Measurements from ENCODE around the gene PPM1L. TPM values are rescaled to one million over a fixed set of nuclear protein-coding genes. Genes with fewer than 3 reads are reported as not detected.

Gene PPM1L
- total and polyA plus RNA-seq, 2 of the 13 experiments (the other 11 are each of a cell fraction or from before 2014, with no cell fraction given) = 0.22 to 1.4 TPM

DNA sequence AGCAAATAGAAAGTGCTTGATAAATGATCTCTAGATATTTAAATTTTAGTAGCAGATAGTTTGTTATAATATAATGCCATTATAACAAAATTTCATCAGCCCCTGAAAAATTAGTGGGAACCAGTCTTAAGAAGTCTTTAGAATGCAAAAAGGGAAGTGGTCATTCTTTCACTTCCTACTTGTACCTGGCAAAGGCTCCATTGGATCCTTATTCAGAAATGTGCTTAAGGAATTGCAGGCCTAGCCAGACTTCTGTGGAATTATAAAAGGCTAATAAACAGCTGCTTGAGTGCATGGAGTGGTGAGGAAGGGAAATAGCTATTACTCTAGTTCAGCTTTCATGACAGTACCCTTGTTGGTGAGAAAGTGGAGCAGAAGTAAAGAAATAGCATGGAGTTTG, 24.2 kb downstream of the PPM1L start (continued):
- TF ChIP-seq, protein P1, sequence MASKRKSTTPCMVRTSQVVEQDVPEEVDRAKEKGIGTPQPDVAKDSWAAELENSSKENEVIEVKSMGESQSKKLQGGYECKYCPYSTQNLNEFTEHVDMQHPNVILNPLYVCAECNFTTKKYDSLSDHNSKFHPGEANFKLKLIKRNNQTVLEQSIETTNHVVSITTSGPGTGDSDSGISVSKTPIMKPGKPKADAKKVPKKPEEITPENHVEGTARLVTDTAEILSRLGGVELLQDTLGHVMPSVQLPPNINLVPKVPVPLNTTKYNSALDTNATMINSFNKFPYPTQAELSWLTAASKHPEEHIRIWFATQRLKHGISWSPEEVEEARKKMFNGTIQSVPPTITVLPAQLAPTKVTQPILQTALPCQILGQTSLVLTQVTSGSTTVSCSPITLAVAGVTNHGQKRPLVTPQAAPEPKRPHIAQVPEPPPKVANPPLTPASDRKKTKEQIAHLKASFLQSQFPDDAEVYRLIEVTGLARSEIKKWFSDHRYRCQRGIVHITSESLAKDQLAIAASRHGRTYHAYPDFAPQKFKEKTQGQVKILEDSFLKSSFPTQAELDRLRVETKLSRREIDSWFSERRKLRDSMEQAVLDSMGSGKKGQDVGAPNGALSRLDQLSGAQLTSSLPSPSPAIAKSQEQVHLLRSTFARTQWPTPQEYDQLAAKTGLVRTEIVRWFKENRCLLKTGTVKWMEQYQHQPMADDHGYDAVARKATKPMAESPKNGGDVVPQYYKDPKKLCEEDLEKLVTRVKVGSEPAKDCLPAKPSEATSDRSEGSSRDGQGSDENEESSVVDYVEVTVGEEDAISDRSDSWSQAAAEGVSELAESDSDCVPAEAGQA (IDR thresholded peaks at IDR 0.05; ENCODE audit: low read depth) = no peak
- TF ChIP-seq, protein P1 (CRISPR knock-in tag; IDR thresholded peaks at IDR 0.05; ENCODE audit: borderline replicate concordance) = no peak
- TF ChIP-seq MAX (IDR thresholded peaks at IDR 0.05) = no peak

DNA sequence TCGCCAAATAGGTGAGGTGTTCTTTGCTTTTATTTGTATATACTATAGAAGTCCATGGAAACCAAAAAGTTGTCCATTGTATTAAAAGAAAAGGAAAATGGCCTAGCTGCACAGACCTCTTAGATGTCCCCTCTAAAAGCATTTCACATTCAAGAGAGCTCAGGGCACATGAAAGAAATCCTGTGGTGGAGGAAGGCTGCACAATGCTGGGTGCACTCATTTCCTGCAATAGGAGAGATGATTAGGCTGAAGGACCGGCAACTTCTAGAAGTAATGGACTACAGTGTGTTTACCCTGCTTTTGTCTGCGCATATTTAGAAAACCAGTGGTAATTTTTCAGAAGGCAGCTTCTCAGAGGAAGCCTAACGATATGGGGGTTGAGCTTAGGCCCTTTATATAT, 25.4 kb downstream of the PPM1L start:
- ATAC-seq (no peak), FAIRE-seq (no peak), DNase-seq (ENCODE audit: low spot score) (no peak)
- Histone ChIP-seq H3K27ac (ENCODE audit: extremely low read length, insufficient read depth, low read length) (no peak overlapping the region), H3K27me3 (ENCODE audit: control insufficient read depth in 1 of 2, insufficient read depth in 2 of 2, low read length in 2 of 2) (no peaks in the 10 kb centered on the region), H3K9ac (ENCODE audit: insufficient read depth, low read depth, low read length) (no peak overlapping the region), H3K79me2 (ENCODE audit: insufficient read depth, low read length) (no peaks in the 10 kb centered on the region), H3K4me2 (ENCODE audit: low read depth, low read length) (no peak overlapping the region), H4K20me1 (ENCODE audit: insufficient read depth, low read length) (no peaks in the 10 kb centered on the region), H3K9me3 (ENCODE audit: low read length) (no peaks in the 10 kb centered on the region), H3K36me3 (replicated peaks in 1 of 2; ENCODE audit: control insufficient read depth in 1 of 2, insufficient read depth in 2 of 2, low read length in 2 of 2) (no peaks in the 10 kb centered on the region), H3K4me3 (replicated peaks in 1 of 3; ENCODE audit: insufficient read depth in 1 of 3, low read depth in 2 of 3, low read length in 3 of 3) (no peak overlapping the region), H3K4me1 (ENCODE audit: insufficient read depth, low read length) (no peaks in the 10 kb centered on the region), H2AFZ (ENCODE audit: low read length) (no peak overlapping the region)
- intact Hi-C loops (cut with micrococcal nuclease; ENCODE audit: unreplicated experiment) = no loop called here
- CTCF ChIA-PET (ENCODE audit: low intra/inter-chr PET ratio, low total read pairs) = no interaction called here
- TF ChIP-seq ZNF367 (CRISPR knock-in tag; IDR thresholded peaks at IDR 0.05; ENCODE audit: borderline replicate concordance) (no peak), ZBTB8A (CRISPR knock-in tag; IDR thresholded peaks at IDR 0.05; ENCODE audit: borderline replicate concordance, low read depth) (no peak), AGO2 (optimal IDR thresholded peaks at IDR 0.05; ENCODE audit: low read depth, low read length) (no peak), ZNF577 (CRISPR knock-in tag; IDR thresholded peaks at IDR 0.05; ENCODE audit: borderline replicate concordance, low read depth) (no peak), TEF (CRISPR knock-in tag; IDR thresholded peaks at IDR 0.05) (no peak), NR1H2 (CRISPR knock-in tag; IDR thresholded peaks at IDR 0.05; ENCODE audit: borderline replicate concordance, low read depth) (no peak), HDAC2 (CRISPR knock-in tag; IDR thresholded peaks at IDR 0.05) (no peak), ZNF207 (IDR thresholded peaks at IDR 0.05; ENCODE audit: borderline replicate concordance) (no peak)
- no TSS peak for BruUV-seq (replicated peaks)
- WGBS (ENCODE audit: low lambda C conversion rate) = 56% methylated on average over 4 of the region's 4 CpGs
- POLR2A ChIA-PET = no interaction called here
- in situ Hi-C loops (cut with HindIII; ENCODE audit: extremely low pct_ligation_motif_present, low pct_unique_long_range_greater_than_20kb) = no loop called here

Data from HepG2 (cell line).